Sigmoid colon (tissue), 4 donors: ENCODE data around the gene SUGP2.

ENCODE experiments used
- EP300 ChIP-seq, 4 donors: sonication (generic); formaldehyde crosslinking; IDR thresholded peaks; one replicate each; pipeline ENCODE4 v1.6.1; 2017; ENCODE audit warnings: antibody characterized with exemption in 4 of 4
- POLR2A ChIP-seq, 2 donors: fragments of 450-650 bp; IDR thresholded peaks; one replicate each; pipeline ENCODE4 v1.6.1; 2016; ENCODE audit warnings: antibody characterized with exemption in 2 of 2, mild to moderate bottlenecking in 2 of 2, moderate library complexity in 2 of 2
- POLR2AphosphoS5 ChIP-seq, 4 donors: sonication (generic); formaldehyde crosslinking; IDR thresholded peaks; one replicate each; pipeline ENCODE4 v1.6.1; 2017; ENCODE audit warnings: antibody characterized with exemption in 4 of 4
- TF ChIP-seq, protein P1 (sequence below), 4 experiments: fragments of 450-650 bp in 3 of 4; fragments of 200-600 bp in 1 of 4; IDR thresholded peaks; one replicate each; pipeline ENCODE4 v1.5.1; 2016 to 2019; ENCODE audit warnings: antibody characterized with exemption in 4 of 4, mild to moderate bottlenecking in 3 of 4, moderate library complexity in 2 of 4

DNA sequence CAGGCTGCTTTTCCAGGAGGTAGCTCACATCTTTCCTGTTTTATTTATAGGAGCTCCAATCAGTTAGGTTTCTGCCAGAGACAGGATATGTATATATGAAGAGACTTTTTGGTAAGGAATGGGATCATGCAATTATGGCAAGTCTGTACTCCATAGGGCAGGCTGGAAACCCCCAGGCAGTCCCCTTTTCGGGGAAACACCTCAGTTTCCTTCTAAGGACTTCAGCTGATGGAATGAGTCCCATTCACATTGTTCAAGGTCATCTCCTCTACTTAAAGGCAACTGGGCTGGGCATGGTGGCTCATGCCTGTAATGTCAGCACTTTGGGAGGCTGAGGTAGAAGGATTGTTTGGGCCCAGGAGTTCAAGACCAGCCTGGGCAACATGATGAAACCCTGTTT lies 19.6 kb upstream of the SUGP2 start:
- TF ChIP-seq, protein P1, sequence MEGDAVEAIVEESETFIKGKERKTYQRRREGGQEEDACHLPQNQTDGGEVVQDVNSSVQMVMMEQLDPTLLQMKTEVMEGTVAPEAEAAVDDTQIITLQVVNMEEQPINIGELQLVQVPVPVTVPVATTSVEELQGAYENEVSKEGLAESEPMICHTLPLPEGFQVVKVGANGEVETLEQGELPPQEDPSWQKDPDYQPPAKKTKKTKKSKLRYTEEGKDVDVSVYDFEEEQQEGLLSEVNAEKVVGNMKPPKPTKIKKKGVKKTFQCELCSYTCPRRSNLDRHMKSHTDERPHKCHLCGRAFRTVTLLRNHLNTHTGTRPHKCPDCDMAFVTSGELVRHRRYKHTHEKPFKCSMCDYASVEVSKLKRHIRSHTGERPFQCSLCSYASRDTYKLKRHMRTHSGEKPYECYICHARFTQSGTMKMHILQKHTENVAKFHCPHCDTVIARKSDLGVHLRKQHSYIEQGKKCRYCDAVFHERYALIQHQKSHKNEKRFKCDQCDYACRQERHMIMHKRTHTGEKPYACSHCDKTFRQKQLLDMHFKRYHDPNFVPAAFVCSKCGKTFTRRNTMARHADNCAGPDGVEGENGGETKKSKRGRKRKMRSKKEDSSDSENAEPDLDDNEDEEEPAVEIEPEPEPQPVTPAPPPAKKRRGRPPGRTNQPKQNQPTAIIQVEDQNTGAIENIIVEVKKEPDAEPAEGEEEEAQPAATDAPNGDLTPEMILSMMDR (IDR thresholded peaks at IDR 0.05): no peak
- no peak for TF ChIP-seq POLR2A (IDR thresholded peaks at IDR 0.05)
- TF ChIP-seq POLR2AphosphoS5 (IDR thresholded peaks at IDR 0.05): no peak
- TF ChIP-seq EP300 (IDR thresholded peaks at IDR 0.05): no peak
